Endothelial cell of umbilical vein (primary cell): Measurements from ENCODE around the gene DPH7.

Source experiments
- EZH2 ChIP-seq: IDR thresholded peaks from 2 replicates; pipeline ENCODE4 v1.6.1; 2012; ENCODE audit warnings: borderline replicate concordance, low read depth, mild to moderate bottlenecking, moderate library complexity, low read length, inconsistent platforms; ENCODE audit not compliant: severe bottlenecking
- TF ChIP-seq, protein P1 (sequence below), 2 donors: IDR thresholded peaks; 1 replicate in 1 of 2; 2 replicates in 1 of 2; pipeline ENCODE4 v1.5.1; 2011; ENCODE audit warnings: low read length in 2 of 2, mild to moderate bottlenecking in 2 of 2, moderate library complexity in 2 of 2, control low read depth in 1 of 2, inconsistent platforms in 1 of 2, low read depth in 1 of 2; ENCODE audit not compliant: insufficient read depth in 1 of 2; ENCODE audit errors: extremely low read depth in 1 of 2

DNA sequence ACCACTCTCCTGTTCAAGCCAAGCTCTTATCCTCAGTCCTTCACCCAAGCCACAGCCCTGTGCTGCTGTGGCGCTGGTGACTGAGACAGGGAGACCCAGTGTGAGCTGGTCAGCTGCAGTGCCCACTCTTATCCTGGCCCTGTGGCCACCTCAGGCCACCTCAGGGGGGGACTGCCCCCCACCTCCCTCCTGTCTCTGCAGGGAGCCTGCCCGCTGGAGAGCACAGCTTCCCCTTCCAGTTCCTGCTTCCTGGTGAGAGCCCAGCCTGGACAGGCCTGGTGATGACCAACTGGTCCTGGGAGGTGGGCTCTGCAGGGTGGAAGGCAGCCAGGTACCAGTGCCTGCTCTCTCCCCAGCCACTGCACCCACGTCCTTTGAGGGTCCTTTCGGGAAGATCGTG lies 34.5 kb upstream of the DPH7 start:
- no peak for TF ChIP-seq EZH2
- TF ChIP-seq, protein P1, sequence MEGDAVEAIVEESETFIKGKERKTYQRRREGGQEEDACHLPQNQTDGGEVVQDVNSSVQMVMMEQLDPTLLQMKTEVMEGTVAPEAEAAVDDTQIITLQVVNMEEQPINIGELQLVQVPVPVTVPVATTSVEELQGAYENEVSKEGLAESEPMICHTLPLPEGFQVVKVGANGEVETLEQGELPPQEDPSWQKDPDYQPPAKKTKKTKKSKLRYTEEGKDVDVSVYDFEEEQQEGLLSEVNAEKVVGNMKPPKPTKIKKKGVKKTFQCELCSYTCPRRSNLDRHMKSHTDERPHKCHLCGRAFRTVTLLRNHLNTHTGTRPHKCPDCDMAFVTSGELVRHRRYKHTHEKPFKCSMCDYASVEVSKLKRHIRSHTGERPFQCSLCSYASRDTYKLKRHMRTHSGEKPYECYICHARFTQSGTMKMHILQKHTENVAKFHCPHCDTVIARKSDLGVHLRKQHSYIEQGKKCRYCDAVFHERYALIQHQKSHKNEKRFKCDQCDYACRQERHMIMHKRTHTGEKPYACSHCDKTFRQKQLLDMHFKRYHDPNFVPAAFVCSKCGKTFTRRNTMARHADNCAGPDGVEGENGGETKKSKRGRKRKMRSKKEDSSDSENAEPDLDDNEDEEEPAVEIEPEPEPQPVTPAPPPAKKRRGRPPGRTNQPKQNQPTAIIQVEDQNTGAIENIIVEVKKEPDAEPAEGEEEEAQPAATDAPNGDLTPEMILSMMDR (IDR thresholded peaks at IDR 0.05; ENCODE audit: extremely low read depth in 1 of 2, insufficient read depth in 1 of 2, low read depth in 1 of 2, low read length in 2 of 2) = no peak
